Measurements from ENCODE around the gene UBE2J1. TPM values are rescaled to one million over a fixed set of nuclear protein-coding genes. Genes with fewer than 3 reads are reported as not detected.
A peak's percentile ranks its signal among the peaks of the same experiment; 100 is the strongest.

Gene UBE2J1
- total and polyA plus RNA-seq, 2 donors (not counting 1 experiment from before 2014, with no cell fraction given), result 27.6 to 53.6 TPM

DNA sequence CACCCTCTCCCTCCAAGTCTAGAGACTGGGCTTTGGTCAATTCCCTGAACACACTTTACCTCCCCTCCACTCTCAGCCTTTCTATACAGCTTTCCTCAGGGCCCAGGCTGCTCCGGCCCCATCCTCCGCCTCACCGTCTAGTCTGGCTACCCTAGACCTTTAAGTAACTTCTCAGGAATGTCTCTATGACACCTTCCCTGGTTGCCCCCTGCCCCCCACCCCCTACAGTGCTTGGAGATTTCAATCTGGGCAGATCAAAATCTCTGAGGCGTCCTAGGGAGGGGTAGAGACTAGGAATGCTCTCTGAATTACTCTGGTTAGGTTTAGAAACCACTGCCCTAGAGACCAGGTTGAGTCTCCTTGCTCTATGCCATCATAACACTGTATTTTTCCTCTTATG, 6.1 kb downstream of the UBE2J1 start:
- H3K9ac ChIP-seq (ENCODE audit: insufficient read depth, low read length), result no peak overlapping the region
- no peak overlapping the region for H2AFZ ChIP-seq (ENCODE audit: low read length)
- H3K79me2 ChIP-seq (ENCODE audit: control insufficient read depth, insufficient read depth, low read length), result peaks cover 65% of the 10 kb centered on the region
- H3K4me3 ChIP-seq (replicated peaks in 1 of 4; ENCODE audit: control extremely low read depth in 1 of 4, insufficient read depth in 1 of 4, low read depth in 3 of 4, low read length in 4 of 4), result no peak overlapping the region
- H4K20me1 ChIP-seq (ENCODE audit: control insufficient read depth, extremely low read depth, insufficient read depth, low read length), result no peaks in the 10 kb centered on the region
- no peaks in the 10 kb centered on the region for H3K36me3 ChIP-seq (ENCODE audit: control insufficient read depth, insufficient read depth, low read length)
- H3K4me1 ChIP-seq (ENCODE audit: control insufficient read depth, extremely low read depth, insufficient read depth, low read length), result no peaks in the 10 kb centered on the region
- no peaks in the 10 kb centered on the region for H3K27me3 ChIP-seq (ENCODE audit: control insufficient read depth, insufficient read depth, low read length)
- no peak overlapping the region for H3K27ac ChIP-seq (ENCODE audit: insufficient read depth, low read length)
- no peak for TF ChIP-seq EZH2 (IDR thresholded peaks at IDR 0.05; ENCODE audit: low read length, missing control alignments)
- TF ChIP-seq, protein P1, sequence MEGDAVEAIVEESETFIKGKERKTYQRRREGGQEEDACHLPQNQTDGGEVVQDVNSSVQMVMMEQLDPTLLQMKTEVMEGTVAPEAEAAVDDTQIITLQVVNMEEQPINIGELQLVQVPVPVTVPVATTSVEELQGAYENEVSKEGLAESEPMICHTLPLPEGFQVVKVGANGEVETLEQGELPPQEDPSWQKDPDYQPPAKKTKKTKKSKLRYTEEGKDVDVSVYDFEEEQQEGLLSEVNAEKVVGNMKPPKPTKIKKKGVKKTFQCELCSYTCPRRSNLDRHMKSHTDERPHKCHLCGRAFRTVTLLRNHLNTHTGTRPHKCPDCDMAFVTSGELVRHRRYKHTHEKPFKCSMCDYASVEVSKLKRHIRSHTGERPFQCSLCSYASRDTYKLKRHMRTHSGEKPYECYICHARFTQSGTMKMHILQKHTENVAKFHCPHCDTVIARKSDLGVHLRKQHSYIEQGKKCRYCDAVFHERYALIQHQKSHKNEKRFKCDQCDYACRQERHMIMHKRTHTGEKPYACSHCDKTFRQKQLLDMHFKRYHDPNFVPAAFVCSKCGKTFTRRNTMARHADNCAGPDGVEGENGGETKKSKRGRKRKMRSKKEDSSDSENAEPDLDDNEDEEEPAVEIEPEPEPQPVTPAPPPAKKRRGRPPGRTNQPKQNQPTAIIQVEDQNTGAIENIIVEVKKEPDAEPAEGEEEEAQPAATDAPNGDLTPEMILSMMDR (conservative IDR thresholded peaks at IDR 0.05 in 1 of 2, IDR thresholded peaks at IDR 0.05 in 1 of 2; ENCODE audit: low read depth in 1 of 2, low read length in 2 of 2), result no peak
- no peaks in the 10 kb centered on the region for H3K9me3 ChIP-seq (ENCODE audit: control insufficient read depth, insufficient read depth, low read depth, low read length)
- no peak overlapping the region for H3K4me2 ChIP-seq (ENCODE audit: extremely low read depth, insufficient read depth, low read length)
- DNase-seq (ENCODE audit: low read depth in 2 of 2), result peak in 1 of 2 donors; percentile 42

DNA sequence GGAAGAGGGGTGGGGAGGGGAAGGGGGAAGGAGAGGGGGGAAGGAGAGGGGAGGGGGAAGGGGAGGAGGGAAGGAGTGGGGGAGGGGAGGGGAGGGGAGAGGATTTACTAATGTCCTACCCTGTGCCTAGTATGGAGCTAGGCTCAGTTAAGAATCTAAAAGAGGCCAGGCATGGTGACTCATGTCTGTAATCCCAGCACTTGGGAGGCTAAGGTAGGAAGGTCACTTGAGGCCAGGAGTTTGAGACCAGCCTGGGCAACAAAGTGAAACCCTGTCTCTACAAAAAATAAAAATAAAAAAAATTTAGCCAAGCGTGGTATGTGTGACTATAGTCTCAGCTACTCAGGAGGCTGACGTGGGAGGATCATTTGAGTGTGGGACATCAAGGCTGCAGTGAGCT, 13.0 kb downstream of the UBE2J1 start:
- Histone ChIP-seq H3K36me3 (ENCODE audit: control insufficient read depth, insufficient read depth, low read length) (peaks cover 4% of the 10 kb centered on the region), H4K20me1 (ENCODE audit: control insufficient read depth, extremely low read depth, insufficient read depth, low read length) (no peaks in the 10 kb centered on the region)

DNA sequence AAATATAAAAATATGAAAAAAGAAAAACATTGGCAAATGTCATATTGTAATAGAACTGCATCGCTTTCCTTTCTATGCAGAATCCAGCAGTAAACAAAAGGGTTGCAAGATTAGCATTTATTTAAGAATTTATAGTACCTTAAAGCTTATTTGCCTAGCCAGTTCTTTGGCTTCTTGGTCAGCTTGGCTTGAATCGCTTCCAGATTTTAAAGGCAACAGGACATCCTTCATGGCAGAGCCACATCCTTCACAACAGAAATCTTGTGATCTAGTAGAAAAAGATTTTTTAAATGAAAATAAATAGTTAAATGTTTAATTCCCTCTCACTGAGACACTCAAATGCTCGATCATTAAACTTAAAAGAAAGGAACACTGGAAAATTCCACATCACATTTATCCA, 17.4 kb downstream of the UBE2J1 start:
- no peaks in the 10 kb centered on the region for H4K20me1 ChIP-seq (ENCODE audit: control insufficient read depth, extremely low read depth, insufficient read depth, low read length)
- peaks cover 3% of the 10 kb centered on the region for H3K4me1 ChIP-seq (ENCODE audit: control insufficient read depth, extremely low read depth, insufficient read depth, low read length)
- peaks cover 4% of the 10 kb centered on the region for H3K36me3 ChIP-seq (ENCODE audit: control insufficient read depth, insufficient read depth, low read length)
- no peak overlapping the region for H3K4me2 ChIP-seq (ENCODE audit: extremely low read depth, insufficient read depth, low read length)
- H3K27ac ChIP-seq (ENCODE audit: insufficient read depth, low read length), result no peak overlapping the region
- no peak for TF ChIP-seq EZH2 (IDR thresholded peaks at IDR 0.05; ENCODE audit: low read length, missing control alignments)
- TF ChIP-seq, protein P1 (conservative IDR thresholded peaks at IDR 0.05 in 1 of 2, IDR thresholded peaks at IDR 0.05 in 1 of 2; ENCODE audit: low read depth in 1 of 2, low read length in 2 of 2), result no peak
- no peaks in the 10 kb centered on the region for H3K79me2 ChIP-seq (ENCODE audit: control insufficient read depth, insufficient read depth, low read length)
- H2AFZ ChIP-seq (ENCODE audit: low read length), result no peak overlapping the region
- H3K9me3 ChIP-seq (ENCODE audit: control insufficient read depth, insufficient read depth, low read depth, low read length), result no peaks in the 10 kb centered on the region
- no peak for DNase-seq (ENCODE audit: low read depth in 2 of 2)
- no peak overlapping the region for H3K9ac ChIP-seq (ENCODE audit: insufficient read depth, low read length)
- H3K4me3 ChIP-seq (replicated peaks in 1 of 4; ENCODE audit: control extremely low read depth in 1 of 4, insufficient read depth in 1 of 4, low read depth in 3 of 4, low read length in 4 of 4), result no peak overlapping the region
- no peaks in the 10 kb centered on the region for H3K27me3 ChIP-seq (ENCODE audit: control insufficient read depth, insufficient read depth, low read length)

More for the DNA sequence above, 13.0 kb downstream of the UBE2J1 start:
- Histone ChIP-seq H3K27me3 (ENCODE audit: control insufficient read depth, insufficient read depth, low read length) (no peaks in the 10 kb centered on the region), H3K27ac (ENCODE audit: insufficient read depth, low read length) (no peak overlapping the region), H3K4me2 (ENCODE audit: extremely low read depth, insufficient read depth, low read length) (no peak overlapping the region), H3K4me3 (replicated peaks in 1 of 4; ENCODE audit: control extremely low read depth in 1 of 4, insufficient read depth in 1 of 4, low read depth in 3 of 4, low read length in 4 of 4) (no peak overlapping the region), H3K9ac (ENCODE audit: insufficient read depth, low read length) (no peak overlapping the region), H3K9me3 (ENCODE audit: control insufficient read depth, insufficient read depth, low read depth, low read length) (no peaks in the 10 kb centered on the region), H3K79me2 (ENCODE audit: control insufficient read depth, insufficient read depth, low read length) (peaks cover 8% of the 10 kb centered on the region), H2AFZ (ENCODE audit: low read length) (no peak overlapping the region), H3K4me1 (ENCODE audit: control insufficient read depth, extremely low read depth, insufficient read depth, low read length) (peaks cover 3% of the 10 kb centered on the region)
- DNase-seq (ENCODE audit: low read depth in 2 of 2), result no peak
- no peak for TF ChIP-seq EZH2 (IDR thresholded peaks at IDR 0.05; ENCODE audit: low read length, missing control alignments)
- TF ChIP-seq, protein P1 (conservative IDR thresholded peaks at IDR 0.05 in 1 of 2, IDR thresholded peaks at IDR 0.05 in 1 of 2; ENCODE audit: low read depth in 1 of 2, low read length in 2 of 2), result no peak

Measured in fibroblast of lung (primary cell).